GM12878 (cell line): ENCODE data around the gene MARCHF11. TPM values are rescaled to one million over a fixed set of nuclear protein-coding genes. Genes with fewer than 3 reads are reported as not detected.

Experiments used
- BHLHE40 ChIP-seq, 2 experiments: fragments of 450-650 bp in 1 of 2; IDR thresholded peaks; 2 replicates each; pipeline ENCODE4 v1.6.1; 2011 to 2017; ENCODE audit warnings: low read depth in 2 of 2, borderline replicate concordance in 1 of 2, improper control_type of control experiment in 1 of 2, low read length in 1 of 2, mild to moderate bottlenecking in 1 of 2
- NR2C1 ChIP-seq: fragments of 450-650 bp; IDR thresholded peaks from 2 replicates; pipeline ENCODE4 v1.6.1; 2017; ENCODE audit warnings: antibody characterized with exemption, mild to moderate bottlenecking, moderate library complexity
- PAX5 ChIP-seq: IDR thresholded peaks from 2 replicates; pipeline ENCODE4 v1.6.1; 2011; ENCODE audit warnings: low read depth, low read length, borderline replicate concordance
- SMAD1 ChIP-seq: fragments of 450-650 bp; IDR thresholded peaks from 2 replicates; pipeline ENCODE4 v1.6.1; 2018; ENCODE audit warnings: mild to moderate bottlenecking, low read depth; ENCODE audit not compliant: partially characterized antibody
- SMC3 ChIP-seq: IDR thresholded peaks from 2 replicates; pipeline ENCODE4 v1.6.1; 2011; ENCODE audit warnings: low read length, improper control_type of control experiment, borderline replicate concordance
- polyA plus RNA-seq, 11 experiments: library from polyadenylated mRNA; depleted of rRNA in 4 of 11; unstranded in 6 of 11; stranded (reverse) in 5 of 11; fragments of >200 nt; fragmentation: Nextera tagmentation in 4 of 11; fragmentation: Illumina TruSeq in 1 of 11; extraction: Ambion mirVana in 4 of 11; extraction: Trizol in 1 of 11; gene quantifications; 1 replicate in 1 of 11; 2 replicates in 10 of 11; pipeline versions ENCODE4 v1.2.1 to v1.2.3, GENCODE V29; 2011 to 2016; ENCODE audit warnings: inconsistent platforms in 2 of 11, missing spikeins in 2 of 11, low read depth in 1 of 11
- total RNA-seq, 4 experiments: library from RNA; depleted of rRNA in 3 of 4; stranded (reverse); fragments of >200 nt in 3 of 4; fragmentation: Illumina TruSeq in 1 of 4; extraction: Trizol in 1 of 4; gene quantifications; 2 replicates each; pipeline versions ENCODE4 v1.2.1 to v1.2.3, GENCODE V29; 2013 to 2021
- TF ChIP-seq, protein P1 (sequence below): IDR thresholded peaks from 2 replicates; pipeline ENCODE4 v1.6.1; 2012; ENCODE audit warnings: improper control_type of control experiment, low read depth, low read length; ENCODE audit not compliant: insufficient replicate concordance

Gene MARCHF11
- total and polyA plus RNA-seq, 10 of the 15 experiments (the other 5 are each of a cell fraction or from before 2014, with no cell fraction given) = 0.26 TPM; not detected in 9

DNA sequence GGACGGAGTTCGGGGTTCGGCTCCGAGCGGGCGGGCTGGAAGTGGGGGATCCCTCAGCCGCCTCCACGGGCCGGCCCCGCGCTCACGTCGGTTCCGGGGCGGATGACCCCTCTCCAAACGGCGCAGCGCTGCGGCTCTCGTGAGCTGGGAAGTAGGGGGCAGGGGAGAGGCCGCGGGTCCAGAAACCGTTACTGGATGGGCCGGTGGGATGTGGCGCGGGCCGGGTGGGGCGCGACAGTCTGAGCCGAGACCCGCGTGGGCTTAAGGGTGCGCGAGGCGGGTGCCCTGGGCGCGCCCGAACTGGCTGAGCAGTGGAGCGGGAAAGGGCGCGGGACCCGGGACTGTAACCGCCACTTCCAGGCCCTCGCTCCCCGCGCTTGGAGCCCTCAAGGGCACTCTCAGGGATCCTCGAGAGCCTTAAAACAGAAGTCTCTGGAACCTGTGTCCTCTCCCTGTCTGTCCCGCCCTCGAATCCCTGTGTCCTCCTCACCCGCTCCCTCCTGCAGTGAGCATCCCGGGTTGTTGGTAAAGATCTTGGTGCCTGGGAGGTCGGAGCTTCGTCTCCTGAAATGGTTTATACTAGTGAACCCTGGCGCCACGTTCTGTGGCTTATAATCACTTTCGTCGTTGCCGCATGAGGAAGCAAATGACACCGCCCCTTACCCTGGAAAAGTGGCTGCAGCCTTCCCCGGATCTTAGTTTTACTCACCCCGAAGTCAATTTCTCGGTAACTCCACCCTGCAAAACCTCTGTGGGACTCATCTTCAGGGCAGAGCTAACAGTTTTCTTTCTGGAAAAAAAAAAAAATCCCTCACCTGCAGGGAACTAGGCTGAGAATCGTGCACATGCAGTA lies 571 bp upstream of the MARCHF11 start (continued):
- TF ChIP-seq, protein P1, sequence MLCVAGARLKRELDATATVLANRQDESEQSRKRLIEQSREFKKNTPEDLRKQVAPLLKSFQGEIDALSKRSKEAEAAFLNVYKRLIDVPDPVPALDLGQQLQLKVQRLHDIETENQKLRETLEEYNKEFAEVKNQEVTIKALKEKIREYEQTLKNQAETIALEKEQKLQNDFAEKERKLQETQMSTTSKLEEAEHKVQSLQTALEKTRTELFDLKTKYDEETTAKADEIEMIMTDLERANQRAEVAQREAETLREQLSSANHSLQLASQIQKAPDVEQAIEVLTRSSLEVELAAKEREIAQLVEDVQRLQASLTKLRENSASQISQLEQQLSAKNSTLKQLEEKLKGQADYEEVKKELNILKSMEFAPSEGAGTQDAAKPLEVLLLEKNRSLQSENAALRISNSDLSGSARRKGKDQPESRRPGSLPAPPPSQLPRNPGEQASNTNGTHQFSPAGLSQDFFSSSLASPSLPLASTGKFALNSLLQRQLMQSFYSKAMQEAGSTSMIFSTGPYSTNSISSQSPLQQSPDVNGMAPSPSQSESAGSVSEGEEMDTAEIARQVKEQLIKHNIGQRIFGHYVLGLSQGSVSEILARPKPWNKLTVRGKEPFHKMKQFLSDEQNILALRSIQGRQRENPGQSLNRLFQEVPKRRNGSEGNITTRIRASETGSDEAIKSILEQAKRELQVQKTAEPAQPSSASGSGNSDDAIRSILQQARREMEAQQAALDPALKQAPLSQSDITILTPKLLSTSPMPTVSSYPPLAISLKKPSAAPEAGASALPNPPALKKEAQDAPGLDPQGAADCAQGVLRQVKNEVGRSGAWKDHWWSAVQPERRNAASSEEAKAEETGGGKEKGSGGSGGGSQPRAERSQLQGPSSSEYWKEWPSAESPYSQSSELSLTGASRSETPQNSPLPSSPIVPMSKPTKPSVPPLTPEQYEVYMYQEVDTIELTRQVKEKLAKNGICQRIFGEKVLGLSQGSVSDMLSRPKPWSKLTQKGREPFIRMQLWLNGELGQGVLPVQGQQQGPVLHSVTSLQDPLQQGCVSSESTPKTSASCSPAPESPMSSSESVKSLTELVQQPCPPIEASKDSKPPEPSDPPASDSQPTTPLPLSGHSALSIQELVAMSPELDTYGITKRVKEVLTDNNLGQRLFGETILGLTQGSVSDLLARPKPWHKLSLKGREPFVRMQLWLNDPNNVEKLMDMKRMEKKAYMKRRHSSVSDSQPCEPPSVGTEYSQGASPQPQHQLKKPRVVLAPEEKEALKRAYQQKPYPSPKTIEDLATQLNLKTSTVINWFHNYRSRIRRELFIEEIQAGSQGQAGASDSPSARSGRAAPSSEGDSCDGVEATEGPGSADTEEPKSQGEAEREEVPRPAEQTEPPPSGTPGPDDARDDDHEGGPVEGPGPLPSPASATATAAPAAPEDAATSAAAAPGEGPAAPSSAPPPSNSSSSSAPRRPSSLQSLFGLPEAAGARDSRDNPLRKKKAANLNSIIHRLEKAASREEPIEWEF = no peak
- TF ChIP-seq SMC3 (no peak), BHLHE40 (IDR thresholded peaks at IDR 0.05; ENCODE audit: borderline replicate concordance in 1 of 2, low read depth in 2 of 2, low read length in 1 of 2) (no peak), PAX5 (no peak), SMAD1 (no peak), NR2C1 (no peak)
